Mammary epithelial cell (primary cell): Measurements from ENCODE around the gene ENPP6.

ENCODE experiments used
- CTCF ChIP-seq, 2 donors: IDR thresholded peaks in 1 of 2; conservative IDR thresholded peaks in 1 of 2; 2 replicates each; pipeline ENCODE4 v1.5.1; 2011 to 2012; ENCODE audit warnings: inconsistent platforms in 2 of 2, low read length in 2 of 2, mild to moderate bottlenecking in 2 of 2, control low read depth in 1 of 2, low read depth in 1 of 2; ENCODE audit not compliant: insufficient read depth in 1 of 2; ENCODE audit errors: extremely low read depth in 1 of 2
- EZH2 ChIP-seq: IDR thresholded peaks from 2 replicates; pipeline ENCODE4 v1.6.1; 2012; ENCODE audit warnings: low read length, inconsistent platforms, borderline replicate concordance

DNA sequence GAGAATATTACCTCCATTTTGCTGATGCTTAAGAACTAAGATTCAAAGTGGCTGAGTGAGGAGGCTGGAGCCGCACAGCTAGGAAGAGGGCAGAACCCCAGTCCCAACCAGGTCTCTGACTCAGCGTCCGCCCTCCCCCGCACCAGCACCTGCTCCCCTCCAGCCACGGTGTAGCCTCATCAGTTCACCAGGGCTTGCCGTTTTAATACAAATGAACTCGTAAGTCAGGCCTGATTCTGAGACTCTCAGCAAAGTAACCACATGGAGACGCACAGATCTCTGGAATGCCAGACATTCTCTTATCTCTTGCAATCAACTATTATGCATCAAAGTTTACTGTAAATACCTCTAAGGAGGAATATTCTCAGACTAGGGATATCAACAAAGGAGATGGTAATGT, 52.4 kb downstream of the ENPP6 start:
- TF ChIP-seq CTCF (conservative IDR thresholded peaks at IDR 0.05 in 1 of 2, IDR thresholded peaks at IDR 0.05 in 1 of 2; ENCODE audit: extremely low read depth in 1 of 2, insufficient read depth in 1 of 2, low read depth in 1 of 2, low read length in 2 of 2) (no peak), EZH2 (no peak)
